ENCODE data around the gene MRAS.

The MRAS gene

DNA sequence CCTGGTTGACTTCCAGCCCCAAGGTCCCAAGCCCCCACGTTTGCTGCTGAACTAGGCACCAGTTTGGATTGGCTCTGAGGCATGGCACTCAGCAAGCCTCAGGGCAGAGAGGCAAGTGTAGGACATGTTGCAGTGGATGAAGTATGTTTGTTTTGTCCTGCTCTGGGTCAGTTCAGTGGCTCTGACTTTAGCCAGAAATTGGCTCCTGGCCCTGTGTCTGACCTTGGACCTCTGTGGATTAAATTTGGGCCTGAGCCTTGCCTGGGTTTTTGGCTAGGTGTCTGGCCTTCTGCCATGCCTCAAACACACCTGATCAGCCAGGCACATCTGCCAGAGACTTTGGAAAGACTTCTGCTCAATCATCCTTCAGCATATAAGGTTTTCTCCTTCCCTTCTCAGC lies 3.6 kb upstream of the MRAS start:
- no peak for DNase-seq

DNA sequence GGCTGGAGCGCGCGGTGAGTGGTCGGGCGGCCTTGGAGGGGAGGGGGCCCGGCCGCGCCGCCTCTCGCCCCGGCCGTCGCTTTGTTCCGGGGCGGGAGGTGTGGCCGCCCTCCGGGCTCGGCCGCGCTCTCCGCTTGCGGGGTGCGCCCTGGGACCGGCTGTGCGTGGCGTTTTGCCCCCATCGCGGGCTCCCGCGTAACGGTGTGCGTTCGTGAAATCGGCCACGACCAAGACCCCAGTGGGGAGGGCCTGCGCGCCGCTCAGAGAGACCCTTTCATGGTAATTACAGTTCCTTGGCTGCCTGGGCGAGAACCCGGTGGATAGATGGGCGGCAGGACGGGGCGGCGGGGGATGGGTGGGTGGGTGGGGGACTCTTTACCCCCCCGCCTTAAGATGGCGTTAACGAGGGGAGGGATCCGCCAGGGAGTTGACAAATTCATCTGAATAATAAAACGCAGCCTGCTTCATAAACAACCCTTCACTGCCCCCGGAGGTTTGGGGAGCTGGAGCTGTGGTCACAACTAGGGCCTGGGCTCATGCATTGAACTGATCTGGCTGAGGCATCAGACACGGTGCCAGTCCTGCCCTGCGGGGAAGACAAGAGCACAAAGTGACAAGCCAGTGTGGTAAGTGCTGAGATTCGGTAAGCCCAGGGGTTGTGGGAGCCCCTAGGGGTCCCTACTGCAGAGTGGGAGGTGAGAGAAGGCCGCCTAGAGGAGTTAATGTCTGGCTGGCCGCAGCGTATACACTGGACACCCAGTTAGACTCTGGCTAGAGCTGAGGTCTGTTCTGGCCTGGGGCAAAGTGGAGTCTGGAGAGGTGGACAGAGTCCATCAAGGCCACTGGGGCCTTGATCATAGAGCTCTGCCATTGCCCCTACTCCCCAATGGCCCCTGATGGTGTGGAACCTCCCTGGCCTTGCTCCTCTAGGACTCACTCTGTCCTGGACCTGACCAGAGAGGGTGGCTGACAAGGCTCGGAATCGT lies 668 bp downstream of the MRAS start:
- peak; percentile 17 for DNase-seq

DNA sequence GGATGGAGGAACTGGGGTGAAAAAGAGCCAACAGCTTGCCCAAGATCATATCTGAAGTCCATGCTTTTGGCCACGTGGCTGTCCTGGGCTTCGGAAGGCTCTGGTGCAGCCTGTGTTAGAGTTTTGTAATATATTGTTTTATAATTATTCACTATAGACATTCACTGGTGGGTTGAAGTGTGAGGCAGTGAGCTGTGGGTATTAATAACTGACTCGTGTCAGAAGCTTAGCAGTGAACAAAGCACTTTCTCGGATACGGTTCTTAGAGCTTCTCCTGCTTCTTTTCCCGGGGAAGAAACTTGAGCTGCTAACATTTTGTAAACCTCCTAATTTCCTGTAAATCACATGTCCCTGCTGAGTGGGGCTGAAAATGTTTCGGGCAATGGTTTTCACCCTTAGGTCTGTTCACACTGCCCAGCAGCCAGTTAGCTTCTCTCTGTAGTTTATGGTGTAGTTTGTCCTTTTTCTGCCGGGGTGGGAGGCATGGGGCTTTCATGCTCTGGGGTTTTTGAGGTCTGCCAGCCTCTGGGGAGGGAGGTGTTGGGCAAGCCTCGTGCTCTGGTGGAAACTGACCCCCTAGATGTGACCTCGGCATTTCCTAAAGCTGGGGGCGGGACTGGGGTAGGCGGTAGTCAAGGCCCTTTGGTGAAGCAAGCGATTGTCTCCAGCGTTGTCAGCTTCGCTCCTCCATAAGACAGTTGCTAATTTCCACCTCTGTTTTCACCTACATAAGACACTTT lies 1.7 kb downstream of the MRAS start:
- peak; percentile 86 for DNase-seq

DNA sequence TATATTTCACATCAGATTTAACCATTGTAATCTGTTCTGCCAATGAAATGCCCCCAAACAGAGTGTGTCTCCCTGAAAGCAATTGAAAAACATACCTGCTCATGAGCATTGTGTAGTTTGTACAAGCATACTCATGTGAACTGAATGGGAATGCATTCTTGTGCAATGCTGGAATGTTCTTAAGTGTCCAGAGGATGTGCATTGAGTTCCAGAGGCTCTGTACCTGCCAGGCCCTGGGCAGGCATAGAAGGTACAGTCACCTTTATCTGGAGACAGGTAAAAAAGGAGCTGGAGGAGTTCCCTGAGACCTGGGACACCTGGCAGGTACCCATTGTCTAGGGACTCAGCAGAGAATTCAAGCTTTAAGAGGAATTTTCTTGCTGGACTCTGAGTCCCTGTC lies 2.8 kb downstream of the MRAS start:
- DNase-seq = no peak

DNA sequence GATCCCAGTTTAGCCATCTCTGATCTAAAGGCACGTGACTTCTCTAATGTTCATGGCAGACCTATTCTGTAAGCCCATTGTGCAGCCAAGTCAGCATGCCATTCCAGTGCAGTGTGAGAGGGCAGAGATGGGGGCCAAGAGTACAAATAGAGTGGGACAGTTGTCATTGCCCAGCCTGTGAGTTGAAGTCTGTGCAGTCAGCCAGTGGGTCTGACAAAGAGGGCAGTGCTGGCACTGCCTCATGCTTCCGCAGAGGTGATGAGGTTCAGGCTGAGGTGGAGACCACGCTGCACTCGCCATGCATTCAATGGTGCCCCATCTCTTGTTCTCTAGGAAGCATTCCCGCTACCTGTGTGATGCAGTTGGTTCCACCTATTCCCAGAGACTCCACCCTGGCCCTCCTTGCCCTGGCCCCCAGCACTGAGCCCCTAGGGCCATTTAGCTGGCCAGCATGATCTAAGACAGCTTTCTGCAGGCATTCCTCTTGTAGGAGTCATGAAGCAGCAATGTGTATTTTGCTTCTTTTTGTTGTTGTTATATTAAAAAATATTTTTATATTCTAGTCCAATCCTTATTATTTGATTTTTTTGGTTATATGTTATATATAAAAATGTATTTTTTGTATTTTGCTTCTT lies 3.7 kb downstream of the MRAS start:
- DNase-seq = no peak

DNA sequence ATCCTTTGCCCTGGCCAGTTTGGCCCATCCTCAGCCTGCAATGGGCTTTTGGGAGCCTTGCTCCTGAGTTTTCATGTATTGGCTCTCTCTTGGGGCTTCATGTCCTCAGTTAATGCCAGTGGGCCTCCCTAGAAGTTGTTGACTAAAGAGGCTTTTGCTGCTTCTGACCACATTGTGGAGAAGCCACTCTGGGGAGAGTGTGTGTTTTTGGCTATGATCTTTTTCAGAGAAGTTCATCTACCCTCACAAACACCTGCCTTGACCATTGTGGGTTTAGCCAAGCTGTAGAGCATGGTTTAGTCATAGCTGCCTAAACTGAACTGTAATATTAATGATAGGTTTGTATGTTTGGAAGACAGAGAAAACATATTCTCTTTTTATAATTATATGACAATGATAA lies 6.0 kb downstream of the MRAS start:
- no peak for DNase-seq

DNA sequence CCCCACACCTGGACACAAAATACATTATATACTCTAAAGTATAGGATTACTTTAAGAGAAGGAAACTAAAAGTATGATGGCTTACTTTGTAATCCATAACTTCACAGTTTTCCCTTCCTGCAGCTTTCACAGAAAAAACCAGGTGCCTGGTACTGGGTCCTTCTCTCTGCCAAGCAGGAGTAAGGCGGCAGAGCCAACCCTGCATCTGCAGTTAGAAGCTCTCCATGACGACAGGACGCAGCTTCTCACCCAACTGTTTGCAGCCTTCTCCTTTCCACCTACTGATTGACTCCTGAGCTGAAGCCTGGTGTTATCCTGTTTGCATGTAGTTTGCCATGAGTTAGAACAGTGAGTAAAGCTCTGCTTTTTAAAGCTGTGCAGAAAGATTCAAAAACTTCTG lies 6.7 kb downstream of the MRAS start:
- no peak for DNase-seq

DNA sequence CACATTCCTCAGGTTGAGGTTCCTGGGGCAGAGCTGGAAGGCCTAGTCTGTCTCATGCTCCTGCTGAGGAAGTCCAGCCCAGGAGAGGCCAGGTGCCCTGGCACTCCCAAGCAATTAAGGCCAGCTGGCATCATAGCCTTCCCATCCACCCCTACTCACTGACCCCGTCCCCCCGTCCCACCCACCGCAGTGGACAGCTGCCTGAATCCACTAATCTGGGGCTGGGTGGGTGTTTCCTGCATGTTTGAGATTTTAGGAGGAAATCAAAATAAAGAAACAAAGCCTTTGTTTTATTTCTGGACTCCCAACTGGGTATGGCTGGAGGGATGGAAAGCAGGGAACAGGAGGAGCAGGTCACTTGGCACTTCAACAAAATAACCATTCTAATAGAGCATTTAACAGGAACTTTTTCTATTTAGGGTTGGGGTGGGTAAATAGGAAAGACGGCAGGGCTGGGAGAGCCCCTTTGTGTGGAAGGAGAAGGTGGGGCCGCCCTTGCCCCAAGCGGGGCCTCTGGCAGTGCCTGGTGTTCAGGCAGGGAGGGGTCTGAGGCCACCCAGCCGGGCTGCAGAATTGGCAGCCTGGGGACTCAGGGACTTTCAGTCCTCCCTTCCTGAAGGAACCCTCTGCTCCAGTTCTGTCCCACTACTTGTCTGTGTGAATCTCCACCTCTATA lies 8.5 kb downstream of the MRAS start:
- no peak for DNase-seq

DNA sequence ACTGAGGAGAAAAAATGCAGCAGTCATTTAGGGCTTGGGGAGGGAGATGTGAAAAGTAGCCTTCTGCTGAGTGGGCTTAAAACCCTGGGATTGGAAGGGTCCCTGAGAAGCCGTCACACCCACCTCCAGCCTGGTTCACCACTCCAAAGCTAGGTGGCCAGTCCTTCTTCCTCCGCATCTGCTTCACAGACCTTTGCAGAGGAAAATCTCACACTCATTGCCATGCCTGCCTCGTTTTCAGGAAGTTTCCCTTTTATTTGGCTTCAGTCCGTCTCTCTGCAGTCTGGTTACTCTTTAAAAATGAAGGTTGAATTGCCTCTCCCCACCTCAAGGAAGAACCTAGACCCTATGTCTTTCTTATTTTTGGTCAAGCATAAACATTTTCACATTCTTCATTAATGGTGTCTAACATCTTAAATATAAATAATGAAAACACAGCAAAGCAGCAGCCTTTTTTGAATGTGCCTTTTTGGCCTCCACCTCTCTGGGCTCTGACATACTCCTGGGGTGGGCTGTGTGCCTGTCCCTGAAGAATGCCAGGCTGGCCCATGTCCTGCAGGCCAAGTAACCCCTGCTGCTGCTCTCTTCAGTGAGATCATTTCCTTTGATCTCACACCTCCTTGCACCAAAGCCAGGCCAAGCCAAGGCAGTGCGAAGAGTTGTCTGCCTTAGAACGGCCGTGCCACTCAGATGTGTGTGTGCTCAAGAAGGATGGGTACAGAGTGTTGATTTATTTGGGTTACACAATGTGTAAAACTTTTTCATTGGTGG lies 11.0 kb downstream of the MRAS start:
- no peak for DNase-seq

DNA sequence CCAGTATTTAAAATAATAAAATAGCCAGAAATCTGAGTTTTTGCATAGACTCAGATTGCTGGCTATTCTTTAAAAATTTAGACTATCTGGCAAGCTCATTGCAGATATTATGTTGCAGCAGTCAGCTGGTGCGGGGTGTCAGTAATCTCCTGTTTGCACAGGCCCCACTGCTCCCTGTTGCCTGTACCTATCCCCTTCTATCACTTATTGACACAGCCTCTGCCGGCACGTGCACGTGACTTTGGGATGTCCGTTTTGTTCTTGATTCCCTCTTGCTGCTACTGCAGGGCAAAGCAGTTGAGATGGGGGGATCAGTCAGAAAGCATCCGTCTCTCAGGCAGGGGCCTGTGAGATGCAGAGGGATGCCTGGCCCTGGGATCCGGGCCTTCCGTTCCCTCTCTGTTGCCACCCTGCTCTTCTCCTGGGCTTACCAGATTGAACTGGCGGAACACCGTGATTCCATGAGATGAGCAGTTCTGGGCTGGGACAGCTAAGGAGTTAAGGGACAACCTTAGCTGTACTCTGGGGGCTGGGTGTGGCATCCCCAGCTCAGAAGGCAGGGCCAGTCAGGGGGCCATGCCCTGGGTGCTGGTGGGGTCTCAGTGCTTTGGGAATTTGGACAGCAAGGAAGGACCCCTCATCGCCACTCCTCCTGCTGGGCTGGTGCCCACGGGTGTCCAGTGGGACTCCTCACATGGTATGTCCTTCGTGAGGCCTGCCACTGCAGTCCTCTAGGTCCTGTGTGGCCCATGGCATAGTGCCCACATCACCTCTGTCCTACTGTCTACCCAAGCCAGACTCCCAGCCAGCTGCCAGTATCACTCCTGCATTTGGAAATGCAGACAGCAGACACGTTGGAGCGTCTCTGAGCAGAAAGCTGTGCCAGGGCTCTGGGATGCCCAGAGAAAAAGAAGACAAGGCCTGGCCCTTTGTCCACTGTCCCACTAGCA lies 11.8 kb downstream of the MRAS start:
- DNase-seq = no peak

DNA sequence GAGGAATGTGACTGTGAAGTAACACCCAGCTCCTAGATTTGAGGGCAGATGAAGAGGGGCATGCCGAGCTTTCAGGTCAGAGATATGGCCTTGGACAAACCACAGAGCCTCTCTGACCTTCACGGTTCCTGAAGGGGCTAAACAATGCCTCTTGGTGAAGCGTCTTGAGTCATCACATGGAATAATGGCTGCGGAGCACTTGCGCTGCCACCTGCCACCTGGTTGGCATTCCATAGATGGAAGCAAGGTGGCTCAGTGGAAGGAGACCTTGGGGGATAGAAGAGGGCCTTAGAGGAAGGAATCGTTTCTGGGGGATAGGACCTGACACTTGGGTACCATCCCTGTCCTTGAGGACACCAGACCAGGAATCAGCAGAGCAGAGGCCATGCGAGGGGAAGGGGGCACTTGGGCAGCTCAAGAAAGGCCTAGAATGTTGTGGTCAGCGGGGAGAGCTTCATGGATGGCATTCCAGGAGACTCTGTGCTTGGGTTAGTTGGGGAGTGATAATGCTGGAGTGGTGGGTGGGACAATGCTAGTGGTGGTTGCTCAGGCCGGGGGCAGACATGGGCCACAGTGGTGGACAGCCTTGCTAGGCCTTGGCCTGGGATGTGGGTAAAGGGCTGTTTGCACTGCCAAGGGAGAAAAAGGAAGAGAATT lies 12.6 kb downstream of the MRAS start:
- DNase-seq = no peak

DNA sequence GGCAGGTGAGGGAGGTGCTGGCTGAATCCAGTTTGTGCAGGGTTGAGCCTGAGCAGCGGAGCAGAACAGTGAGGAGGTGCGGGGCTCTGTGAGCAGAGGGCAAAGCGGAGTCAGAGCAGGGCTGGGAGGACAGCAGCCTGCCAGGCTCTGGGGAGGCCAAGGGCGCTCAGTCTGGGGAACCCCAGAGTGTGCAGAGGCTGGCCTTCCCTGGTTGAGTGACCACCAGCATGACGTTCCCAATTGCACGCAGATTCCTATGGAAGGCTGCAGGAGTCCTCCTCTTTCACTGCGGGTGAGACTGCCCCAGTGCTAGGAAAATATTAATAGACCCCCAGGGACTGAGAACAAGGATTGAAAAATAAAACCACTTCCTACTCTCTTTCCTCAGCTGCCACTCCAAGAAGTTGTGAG lies 13.2 kb downstream of the MRAS start:
- DNase-seq = no peak

DNA sequence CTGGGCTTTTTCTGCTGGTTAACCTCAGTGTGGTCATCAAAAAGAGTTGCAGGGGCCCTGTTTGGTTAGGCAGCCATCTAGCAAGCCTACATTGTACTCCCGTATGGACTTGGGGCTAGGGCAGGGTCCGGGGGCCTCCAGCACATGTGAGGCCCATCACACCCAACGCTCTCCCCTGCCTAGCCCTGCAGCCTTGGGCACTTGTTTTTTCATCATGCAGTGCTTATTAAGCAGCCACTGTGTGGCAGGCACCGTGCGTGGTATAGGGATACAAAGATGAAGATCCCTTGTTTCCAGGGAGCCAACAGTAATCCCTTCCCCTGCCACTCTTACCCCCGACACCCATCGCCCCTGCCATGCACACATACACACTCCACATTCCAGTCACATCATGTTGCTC lies 14.2 kb downstream of the MRAS start:
- no peak for DNase-seq

DNA sequence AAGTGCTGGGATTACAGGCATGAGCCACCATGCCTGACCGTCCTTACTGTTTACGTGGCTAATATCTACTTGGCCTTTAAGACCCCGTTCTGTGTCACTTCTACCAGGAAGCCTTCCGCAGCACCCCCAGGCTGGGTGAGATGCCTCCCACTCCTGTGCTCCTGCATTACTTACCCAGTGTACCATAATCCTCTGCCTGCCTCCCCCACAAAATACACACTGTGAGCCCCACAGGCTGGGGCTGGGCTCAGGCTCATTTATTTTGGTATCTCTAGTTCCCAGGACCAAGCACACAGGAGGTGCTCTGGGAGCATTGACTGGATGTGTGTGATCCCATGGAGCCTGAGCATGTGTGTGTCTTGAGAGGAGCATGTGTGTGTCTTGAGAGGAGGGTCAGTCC lies 14.9 kb downstream of the MRAS start:
- DNase-seq = no peak

DNA sequence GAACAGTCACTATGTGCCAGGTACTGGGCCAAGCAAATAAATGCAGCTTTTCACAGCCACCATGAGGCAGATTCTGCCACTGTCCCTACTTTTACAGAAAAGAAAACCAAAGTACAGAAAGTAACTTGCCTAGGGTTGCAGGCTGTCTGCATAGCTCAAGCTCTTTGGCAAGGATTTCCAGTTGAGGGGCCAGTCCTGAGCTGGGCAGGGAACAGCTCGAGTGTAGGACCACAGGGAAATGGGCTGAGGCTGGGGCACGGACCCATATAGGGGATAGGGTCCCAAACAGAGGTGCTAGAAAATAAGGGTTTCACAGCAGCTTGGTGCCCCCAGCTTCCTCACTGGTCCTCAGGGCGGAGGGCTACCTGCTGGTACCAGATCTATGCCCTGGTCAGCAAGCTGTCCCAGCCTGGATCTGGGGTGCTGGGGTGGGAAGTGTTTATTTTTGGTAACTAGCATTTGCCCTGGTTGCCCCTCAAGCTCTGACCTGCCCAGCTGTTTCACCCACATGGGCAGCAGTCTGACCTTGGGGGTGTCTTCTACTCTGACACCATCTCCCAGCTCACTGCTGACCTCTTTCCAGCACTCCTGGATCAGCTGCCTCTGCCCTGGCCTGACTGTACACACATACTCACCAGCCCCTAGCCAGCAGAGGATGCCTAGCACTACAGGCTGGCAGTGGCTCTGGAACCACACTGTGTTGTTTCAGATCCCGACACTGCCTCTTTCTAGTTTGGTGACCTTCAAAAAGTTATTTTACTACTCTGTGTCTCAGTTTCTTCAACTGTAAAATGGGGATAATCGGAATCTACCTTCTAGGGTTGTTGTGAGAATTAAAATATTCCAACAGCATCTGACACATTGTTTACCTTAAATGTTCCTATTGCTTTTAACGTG lies 16.2 kb downstream of the MRAS start:
- DNase-seq = no peak

DNA sequence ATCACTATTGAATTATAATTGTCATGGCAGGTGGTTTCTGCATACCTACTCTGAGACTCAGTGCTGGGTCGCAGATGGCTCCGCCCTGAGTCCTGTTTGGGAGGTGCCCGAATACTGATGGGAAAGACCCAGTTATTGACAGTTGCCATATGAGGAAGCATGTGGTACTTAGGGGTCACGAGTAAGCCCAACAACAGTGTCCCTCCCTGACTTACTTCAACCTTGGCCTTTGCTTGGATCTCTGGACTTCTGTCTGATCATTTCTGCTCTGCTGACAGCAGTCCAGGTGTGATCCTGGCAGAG lies 16.8 kb downstream of the MRAS start:
- no peak for DNase-seq

DNA sequence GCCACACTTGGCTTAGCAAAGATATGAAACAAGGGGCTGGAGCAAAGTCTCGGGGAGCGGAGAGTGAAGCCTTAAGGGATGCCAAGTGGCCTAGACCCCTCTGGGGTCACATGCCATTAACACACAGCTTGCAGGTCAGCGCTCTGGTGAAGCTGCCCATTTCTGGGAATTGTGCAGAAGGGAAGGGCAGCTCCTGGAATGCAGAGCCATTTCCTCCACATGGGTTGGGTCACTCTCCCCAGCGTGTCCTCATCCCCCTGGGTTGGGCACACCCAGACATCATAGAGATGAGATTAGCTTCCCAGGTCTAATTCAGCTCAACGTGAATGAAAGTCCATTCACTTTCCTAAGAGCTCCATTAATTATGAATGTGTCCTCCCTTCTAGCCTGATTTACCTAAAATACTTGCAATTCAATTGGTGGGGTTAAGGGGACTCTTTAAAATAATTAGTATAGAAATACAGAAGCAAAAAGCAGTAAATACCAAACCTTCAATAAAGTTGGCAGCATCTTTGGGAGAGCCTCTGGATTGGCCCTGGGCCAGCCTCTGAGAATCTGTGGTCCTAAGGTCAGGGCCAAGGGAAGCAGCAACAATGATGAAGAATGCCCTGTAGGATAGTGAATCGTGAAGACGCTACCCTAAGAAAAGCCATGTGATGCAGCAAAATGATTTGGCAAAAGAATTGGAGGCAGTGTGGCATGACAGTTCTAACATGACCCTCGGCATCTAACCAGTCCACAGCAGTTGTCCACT lies 17.8 kb downstream of the MRAS start:
- no peak for DNase-seq

DNA sequence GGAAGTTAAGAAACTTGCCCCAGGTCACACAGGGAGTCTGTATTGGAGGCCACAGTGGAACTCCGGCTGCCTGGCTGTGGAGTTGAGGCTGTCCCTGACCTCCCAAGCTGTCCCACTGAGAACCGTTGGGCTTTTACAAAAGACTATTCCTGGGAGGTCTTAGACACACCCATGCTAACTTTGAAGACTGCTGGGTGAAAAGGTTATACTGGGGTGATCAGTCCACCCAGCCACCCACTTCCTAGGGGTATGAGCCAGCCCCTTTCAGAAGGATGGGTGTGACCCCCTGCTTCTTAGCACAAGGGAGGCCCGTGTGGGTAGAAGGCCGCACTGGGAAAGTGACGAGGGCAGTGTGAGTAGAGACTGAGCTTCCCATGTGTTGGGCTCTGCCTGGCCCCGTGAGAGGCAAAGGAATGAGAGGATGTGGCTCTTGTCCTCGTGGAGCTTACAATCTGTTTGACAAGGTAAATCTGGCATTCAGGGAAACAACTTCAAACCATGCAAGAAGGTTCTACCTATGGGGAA lies 19.0 kb downstream of the MRAS start:
- peak; percentile 11 for DNase-seq

DNA sequence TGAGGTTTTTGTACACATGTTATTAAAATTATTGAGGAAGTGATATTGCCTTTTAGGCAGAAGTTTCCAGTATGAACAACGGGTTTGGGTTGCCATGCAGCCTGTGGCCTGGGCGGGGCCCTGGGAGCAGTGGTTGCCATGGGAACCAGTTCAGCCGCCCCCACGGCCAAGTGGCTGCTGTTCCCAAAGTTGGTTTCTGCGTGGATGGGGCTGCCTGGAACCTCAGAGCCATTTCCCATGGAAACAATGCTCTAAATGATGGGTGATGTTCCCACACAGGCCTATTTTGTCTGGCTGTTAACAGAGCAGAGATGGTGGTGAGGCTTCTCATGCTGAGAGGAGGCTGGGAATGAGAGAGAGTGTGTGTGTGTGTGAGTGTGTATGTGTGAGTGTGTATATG lies 19.5 kb downstream of the MRAS start:
- DNase-seq = peak; percentile 93

All from inflammatory macrophage treated with lipopolysaccharide for 4 hours (primary cell).